GM19043 (cell line): ENCODE data around the gene EFR3B.
A peak's percentile ranks its signal among the peaks of the same experiment; 100 is the strongest.

Source experiments
- ATAC-seq: cut with Tn5 transposase; IDR thresholded peaks from one replicate; pipeline ENCODE4 v1.9.1; 2021; ENCODE audit warnings: low read depth; ENCODE audit not compliant: unreplicated experiment

The EFR3B gene

GRCh38 chr2:25174192-25174861 is 132.5 kb downstream of the EFR3B start:
- ATAC-seq: no peak

DNA sequence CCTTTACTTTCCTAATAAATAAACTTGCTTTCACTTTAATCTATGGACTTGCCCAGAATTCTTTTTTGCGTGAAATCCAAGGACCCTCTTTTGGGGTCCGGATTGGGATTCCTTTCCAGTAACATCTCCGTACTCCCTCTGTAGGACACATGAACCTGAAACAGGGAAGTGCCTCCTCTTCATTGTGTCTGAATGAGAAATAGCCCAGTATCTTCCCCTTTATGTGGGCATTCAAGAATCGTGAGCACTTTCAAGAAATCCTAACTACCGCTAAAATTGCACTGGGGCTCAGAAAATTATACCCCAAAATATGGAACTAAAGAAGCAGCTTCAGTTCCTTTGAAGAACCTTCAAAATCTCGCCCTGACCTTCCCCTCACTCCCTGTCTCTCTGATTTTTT is 134.3 kb downstream of the EFR3B start:
- no peak for ATAC-seq

DNA sequence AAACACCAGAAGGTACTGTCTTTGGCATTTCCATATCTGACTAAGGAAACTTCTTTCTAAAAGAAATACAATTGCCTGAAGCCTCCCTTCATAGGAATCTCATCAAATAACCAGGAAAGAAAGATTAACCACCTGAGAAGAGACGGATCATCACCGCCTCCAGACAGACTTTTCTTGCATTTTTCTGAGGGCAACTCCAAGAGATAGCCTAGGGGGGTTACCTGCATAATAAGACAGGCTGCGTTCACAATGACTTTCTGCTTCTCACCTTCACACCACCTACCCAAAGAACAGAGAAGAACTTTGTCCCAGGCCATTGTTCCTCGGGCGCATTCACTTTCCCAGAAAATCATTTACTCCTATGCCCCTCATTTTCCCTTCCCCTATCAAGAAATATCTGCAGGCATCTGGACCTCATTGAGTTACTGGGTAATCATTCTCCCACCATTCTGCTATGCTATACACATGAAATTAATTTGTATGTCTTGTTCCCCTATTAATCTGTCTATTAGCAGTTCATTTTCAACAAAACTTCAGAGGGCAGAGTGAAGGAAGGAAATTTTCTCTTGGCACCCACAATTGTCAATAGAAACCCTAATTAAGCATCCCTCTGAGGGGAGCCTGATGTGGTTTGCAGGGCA is 134.8 kb downstream of the EFR3B start:
- no peak for ATAC-seq

GRCh38 chr2:25177211-25177611 is 135.3 kb downstream of the EFR3B start:
- no peak for ATAC-seq

GRCh38 chr2:25178976-25179375 is 137.1 kb downstream of the EFR3B start:
- ATAC-seq: no peak

DNA sequence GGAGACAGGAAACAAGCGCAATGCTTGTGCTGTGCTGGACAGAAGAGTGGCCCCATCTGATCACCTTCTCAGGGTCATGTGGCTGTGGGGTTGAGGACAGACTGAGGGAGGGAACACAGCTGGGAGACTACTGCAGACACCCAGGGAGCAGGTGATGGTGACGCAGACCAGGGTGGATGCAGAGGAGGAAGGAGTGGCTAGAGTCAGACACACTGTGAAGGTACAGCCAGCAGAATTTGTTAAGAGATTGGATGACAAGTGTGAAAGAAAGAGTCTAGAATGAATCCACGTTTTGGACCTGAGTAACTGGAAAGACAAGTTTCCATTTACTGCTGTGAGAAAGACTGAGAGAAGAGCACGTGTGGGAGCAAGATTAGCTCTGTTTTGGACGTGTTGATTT is 142.4 kb downstream of the EFR3B start:
- ATAC-seq: no peak

GRCh38 chr2:25187729-25188350 is 146.0 kb downstream of the EFR3B start:
- ATAC-seq: no peak

GRCh38 chr2:25188405-25188804 is 146.5 kb downstream of the EFR3B start:
- ATAC-seq: no peak

GRCh38 chr2:25190536-25190935 is 148.7 kb downstream of the EFR3B start:
- ATAC-seq: no peak

DNA sequence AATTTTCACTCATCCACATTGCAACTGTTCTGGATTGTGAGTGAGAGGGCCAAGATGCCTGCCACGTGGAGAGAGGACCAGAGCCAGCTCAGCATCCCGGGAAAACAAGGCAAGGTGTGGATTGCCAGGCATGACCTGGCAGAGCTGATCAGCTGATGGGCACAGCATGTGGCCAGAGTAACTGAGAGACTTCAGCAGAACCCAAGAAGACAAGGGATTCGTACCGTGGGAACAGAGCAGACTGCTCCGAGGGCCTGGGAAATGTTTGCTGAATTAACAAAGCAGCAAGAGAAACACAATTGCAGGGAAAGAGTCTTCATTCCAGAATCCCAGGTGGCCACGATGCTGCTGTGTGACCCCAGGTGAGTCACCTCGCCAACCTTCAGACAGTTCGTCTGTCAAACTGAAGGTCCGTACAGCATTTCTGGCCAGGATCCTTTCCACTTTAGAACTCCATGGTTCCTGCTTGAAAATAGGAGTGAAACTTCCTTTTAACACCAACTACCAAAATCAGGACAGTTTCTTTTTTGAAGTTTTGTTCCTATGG is 152.8 kb downstream of the EFR3B start:
- no peak for ATAC-seq

DNA sequence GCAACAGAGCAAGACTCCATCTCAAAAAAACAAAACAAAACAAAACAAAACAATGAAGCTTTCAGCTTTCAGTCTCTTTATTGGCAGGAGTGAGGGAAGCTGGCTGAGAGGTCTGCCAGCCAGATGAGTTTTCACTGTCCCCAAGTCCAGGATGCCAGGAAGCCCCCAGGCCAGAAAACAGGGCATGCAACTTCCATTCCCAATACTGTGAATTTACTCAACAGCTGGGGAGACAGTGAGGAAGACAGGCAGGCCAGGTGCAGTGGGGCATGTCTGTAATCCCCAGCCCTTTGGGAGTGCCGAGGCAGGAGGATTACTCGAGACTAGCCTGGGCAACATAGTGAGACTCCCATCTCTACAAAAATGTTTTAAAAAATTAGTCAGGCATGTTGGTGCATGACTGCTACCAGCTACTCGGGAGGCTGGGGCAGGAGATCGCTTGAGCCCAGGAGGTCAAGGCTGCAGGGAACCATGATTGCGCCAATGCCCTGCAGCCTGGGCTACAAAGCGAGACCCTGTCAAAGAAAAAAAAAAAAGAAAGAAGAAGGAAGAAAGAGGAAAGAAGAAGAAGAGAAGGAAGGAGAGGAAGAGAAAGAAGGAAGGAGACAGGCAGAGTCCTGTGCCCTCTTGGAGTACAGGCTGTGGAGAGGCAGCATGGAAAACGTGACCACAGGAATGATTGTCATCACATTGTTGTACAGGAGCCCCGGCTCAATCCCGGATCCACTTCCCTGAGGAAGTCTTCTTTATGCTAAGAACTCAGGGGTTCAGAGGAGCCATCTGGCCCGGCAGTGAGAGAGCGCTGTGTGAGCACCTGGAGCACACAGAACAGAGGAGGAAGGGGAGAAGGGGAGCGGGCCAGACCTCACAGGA is 155.7 kb downstream of the EFR3B start:
- ATAC-seq: no peak

GRCh38 chr2:25198209-25198525 is 156.3 kb downstream of the EFR3B start:
- no peak for ATAC-seq

DNA sequence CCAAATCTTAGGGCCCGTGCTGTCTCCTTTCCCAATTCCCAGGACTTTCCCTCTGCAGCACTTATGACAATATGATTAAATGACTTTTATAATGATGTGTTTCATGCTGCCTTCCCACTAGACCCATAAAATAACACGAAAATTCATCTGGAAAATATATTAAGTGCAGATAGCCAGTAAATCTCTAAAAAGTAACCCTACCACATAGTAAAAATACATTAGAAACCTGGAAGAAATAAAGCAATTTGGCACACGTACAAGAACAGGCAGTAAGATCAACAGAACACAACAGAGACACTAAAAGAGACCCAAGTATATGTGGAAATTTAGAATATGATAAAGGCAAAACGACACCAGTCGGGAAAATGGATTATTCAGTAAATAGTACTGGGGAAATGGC is 156.7 kb downstream of the EFR3B start:
- no peak for ATAC-seq

- no peak for ATAC-seq
These were observed 159.4 kb downstream of the EFR3B start for GRCh38 chr2:25201265-25201664.

DNA sequence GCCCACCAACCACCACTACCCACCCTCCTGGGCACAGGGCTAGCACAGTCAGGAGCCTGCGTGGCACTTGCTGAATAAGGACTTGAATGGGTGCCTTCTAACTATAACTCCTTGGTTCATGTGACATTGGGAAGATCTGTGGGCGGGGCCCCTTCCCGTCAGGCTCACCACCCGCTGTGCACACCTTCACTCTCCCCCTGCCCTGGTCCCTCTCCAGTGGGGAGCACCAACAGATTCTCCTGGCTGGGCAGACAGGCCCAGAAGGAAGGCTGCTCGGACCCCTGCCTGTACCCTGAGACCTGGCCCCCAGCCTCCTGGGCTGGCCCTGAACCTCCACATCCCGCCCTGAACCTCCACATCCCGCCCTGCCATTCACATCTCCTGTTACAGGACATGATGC is 159.9 kb downstream of the EFR3B start:
- ATAC-seq: no peak

DNA sequence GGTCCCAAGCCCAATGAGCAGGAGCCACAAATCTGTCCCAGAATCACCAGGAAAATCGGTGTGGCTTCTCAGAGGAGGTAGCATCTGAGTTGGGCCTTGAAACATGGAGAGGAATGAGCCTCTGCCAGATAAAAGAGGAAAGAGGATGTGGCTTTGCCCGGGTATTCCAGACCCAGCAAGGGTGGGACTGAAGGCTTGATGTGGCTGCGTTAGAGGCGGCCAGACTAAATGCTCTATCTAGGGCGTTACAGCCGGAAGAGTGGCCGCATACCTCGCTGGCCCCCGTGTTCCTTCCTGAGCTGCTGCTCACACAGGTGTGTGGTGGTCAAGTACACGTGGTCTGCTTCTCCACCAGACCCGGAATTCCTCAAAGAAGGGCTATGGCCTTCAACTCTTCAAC is 160.4 kb downstream of the EFR3B start:
- no peak for ATAC-seq

DNA sequence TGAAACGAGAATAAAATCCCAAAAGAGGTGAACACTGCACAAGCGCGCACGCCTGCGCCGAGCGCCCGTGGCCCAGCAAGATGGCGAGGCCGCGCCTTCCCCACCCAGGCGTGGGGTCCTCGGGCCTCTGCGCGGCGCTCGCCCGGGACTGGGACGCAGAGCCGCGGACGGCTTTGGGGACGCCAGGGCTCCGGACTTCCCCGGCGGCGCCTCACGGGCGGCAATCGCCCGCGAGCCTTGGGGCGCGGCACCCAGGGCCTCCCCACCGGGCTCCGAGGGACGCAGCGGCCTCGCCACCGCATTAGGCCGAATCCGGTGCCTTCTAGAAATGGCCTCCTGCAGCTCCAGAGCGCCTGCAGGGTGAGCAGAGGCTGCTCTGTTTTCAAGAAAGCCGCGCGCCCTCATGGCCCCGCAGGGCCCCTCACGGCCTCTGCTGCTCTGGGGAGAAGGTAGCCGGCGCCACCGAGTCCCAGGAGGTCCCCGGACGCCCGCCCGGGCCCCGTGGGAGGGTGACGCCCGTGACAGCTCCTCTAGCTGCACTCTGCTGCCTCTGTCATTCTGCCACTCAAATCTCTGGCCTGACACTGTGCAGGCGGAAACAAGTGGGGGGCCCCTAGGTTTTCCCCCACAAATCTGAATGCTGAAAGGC is 162.4 kb downstream of the EFR3B start:
- peak; percentile 58 for ATAC-seq

DNA sequence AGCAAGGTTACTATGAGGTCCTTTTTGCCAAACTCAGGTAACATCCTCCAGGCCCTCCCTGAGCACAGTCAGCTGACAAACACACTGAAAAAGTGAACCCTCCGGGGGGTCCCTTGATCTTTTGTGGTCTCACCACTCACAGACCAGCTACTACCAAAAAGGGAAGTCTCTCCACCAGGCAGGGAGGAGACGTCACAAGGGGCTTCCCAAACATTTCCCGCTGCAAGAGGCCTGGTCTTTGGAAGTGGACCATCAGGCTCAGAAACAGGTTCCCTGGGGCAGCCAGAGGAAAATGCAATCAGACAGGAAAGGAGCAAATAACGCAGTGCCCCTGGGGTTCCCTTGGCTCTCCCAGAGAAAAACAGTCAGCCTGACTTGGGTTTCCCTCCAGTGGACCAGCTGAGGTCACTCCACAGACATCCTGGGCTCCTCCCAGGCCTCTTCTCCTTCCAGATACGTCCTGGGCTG is 165.2 kb downstream of the EFR3B start:
- ATAC-seq: no peak
